ENCODE results near the gene GRAMD1A. TPM values are rescaled to one million over a fixed set of nuclear protein-coding genes. Genes with fewer than 3 reads are reported as not detected.

GRAMD1A gene
- total and polyA plus RNA-seq, 2 donors (not counting 1 experiment from before 2014, with no cell fraction given): 83.8 to 102 TPM

DNA sequence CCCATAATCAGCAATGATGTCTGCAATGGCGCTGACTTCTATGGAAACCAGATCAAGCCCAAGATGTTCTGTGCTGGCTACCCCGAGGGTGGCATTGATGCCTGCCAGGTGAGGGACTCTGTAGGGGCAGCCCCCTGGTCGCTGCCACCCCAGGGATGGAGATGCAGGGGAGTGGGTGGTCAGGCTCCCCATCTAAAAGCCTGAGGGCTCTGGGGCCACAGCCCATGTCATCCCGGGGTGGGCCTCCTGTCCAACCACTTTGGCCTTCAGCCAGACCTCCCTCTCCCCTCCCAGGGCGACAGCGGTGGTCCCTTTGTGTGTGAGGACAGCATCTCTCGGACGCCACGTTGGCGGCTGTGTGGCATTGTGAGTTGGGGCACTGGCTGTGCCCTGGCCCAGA, 65.5 kb downstream of the GRAMD1A start:
- no peak overlapping the region for H3K4me2 ChIP-seq (replicated peaks; ENCODE audit: low read depth, low read length, poor library complexity, severe bottlenecking)
- no peak overlapping the region for H3K27ac ChIP-seq (ENCODE audit: low read length in 2 of 2)
- POLR2A ChIA-PET: interaction anchor here (1.9 kb wide), 1 partner anchor 21 kb away, joined by 7 read pairs; no protein-coding TSS in a partner anchor
- intact Hi-C loops (cut with micrococcal nuclease): loop anchor here (5.0 kb wide), 1 partner anchor 202 kb away; the partner anchor contains the start of gene USF2
- H3K9me3 ChIP-seq (ENCODE audit: control extremely low read depth in 1 of 3, control insufficient read depth in 2 of 3, insufficient read depth in 1 of 3, low read length in 2 of 3): peaks cover 0 to 16% (median 8%) of the 10 kb centered on the region in 3 donors
- TF ChIP-seq EZH2 (IDR thresholded peaks at IDR 0.05; ENCODE audit: borderline replicate concordance, insufficient read depth, low read depth, low read length, poor library complexity, severe bottlenecking): no peak
- Mint-ChIP-seq H3K4me3 (no peak overlapping the region), H3K4me1 (peaks cover 29% of the 10 kb centered on the region), H3K9me3 (ENCODE audit: insufficient read depth) (no peaks in the 10 kb centered on the region), H3K27me3 (no peaks in the 10 kb centered on the region), H3K27ac (no peak overlapping the region)
- no peak overlapping the region for H3K4me3 ChIP-seq (ENCODE audit: control extremely low read depth in 1 of 5, extremely low read depth in 1 of 5, insufficient read depth in 1 of 5, low read depth in 2 of 5, low read length in 4 of 5)
- DNase-seq (no peak), ATAC-seq (ENCODE audit: low read depth) (no peak)
- no peaks in the 10 kb centered on the region for H3K27me3 ChIP-seq (replicated peaks in 1 of 4; ENCODE audit: control extremely low read depth in 1 of 4, control insufficient read depth in 3 of 4, insufficient read depth in 4 of 4, low read length in 3 of 4)
- peaks cover 13 to 29% of the 10 kb centered on the region in 2 donors for H3K4me1 ChIP-seq (ENCODE audit: control insufficient read depth in 2 of 2, insufficient read depth in 2 of 2, low read length in 2 of 2)
- H2AFZ ChIP-seq (ENCODE audit: insufficient read depth, low read depth, low read length, poor library complexity, severe bottlenecking): no peak overlapping the region
- no peaks in the 10 kb centered on the region for H3K36me3 ChIP-seq (replicated peaks in 1 of 2; ENCODE audit: control extremely low read depth in 1 of 2, control insufficient read depth in 1 of 2, extremely low read depth in 1 of 2, insufficient read depth in 2 of 2, low read length in 1 of 2)
- H4K20me1 ChIP-seq (ENCODE audit: control insufficient read depth, insufficient read depth, low read length, poor library complexity, severe bottlenecking): no peaks in the 10 kb centered on the region
- no peak overlapping the region for H3K9ac ChIP-seq (ENCODE audit: low read length)
- H3K79me2 ChIP-seq (ENCODE audit: control insufficient read depth, insufficient read depth, low read length): no peaks in the 10 kb centered on the region
- CTCF ChIA-PET: interaction anchor here (1.4 to 6.0 kb wide), 6 partner anchors 10 to 429 kb away, joined by 5 to 192 read pairs (median 21); partner anchors contain the start of genes FXYD1, FXYD3 and LGI4
- WGBS (ENCODE audit: insufficient coverage): 95% methylated on average over 7 of the region's 10 CpGs

DNA sequence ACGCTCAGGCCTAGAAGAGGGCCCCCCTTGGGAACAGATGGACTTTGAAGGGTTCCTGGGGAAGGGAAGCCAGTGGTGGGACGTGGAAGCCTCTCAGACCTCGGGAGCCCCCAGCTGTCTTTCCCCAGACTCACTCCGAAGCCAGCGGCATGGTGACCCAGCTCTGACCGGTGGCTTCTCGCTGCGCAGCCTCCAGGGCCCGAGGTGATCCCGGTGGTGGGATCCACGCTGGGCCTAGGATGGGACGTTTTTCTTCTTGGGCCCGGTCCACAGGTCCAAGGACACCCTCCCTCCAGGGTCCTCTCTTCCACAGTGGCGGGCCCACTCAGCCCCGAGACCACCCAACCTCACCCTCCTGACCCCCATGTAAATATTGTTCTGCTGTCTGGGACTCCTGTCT, 66.0 kb downstream of the GRAMD1A start:
- DNase-seq: no peak
- H4K20me1 ChIP-seq (ENCODE audit: control insufficient read depth, insufficient read depth, low read length, poor library complexity, severe bottlenecking): no peaks in the 10 kb centered on the region
- H3K9me3 Mint-ChIP-seq (ENCODE audit: insufficient read depth): no peaks in the 10 kb centered on the region
- no peak overlapping the region for H3K4me3 Mint-ChIP-seq
- no peaks in the 10 kb centered on the region for H3K79me2 ChIP-seq (ENCODE audit: control insufficient read depth, insufficient read depth, low read length)
- peaks cover 0 to 18% (median 10%) of the 10 kb centered on the region in 3 donors for H3K9me3 ChIP-seq (ENCODE audit: control extremely low read depth in 1 of 3, control insufficient read depth in 2 of 3, insufficient read depth in 1 of 3, low read length in 2 of 3)
- POLR2A ChIA-PET: interaction anchor here (0.6 to 1.9 kb wide), 4 partner anchors 20 to 253 kb away, joined by 3 to 7 read pairs (median 6); no protein-coding TSS in a partner anchor
- no peak overlapping the region for H3K27ac Mint-ChIP-seq
- no peak overlapping the region for H3K4me2 ChIP-seq (replicated peaks; ENCODE audit: low read depth, low read length, poor library complexity, severe bottlenecking)
- H2AFZ ChIP-seq (ENCODE audit: insufficient read depth, low read depth, low read length, poor library complexity, severe bottlenecking): no peak overlapping the region
- H3K4me1 Mint-ChIP-seq: peaks cover 29% of the 10 kb centered on the region
- no peak overlapping the region for H3K9ac ChIP-seq (ENCODE audit: low read length)
- H3K27me3 ChIP-seq (replicated peaks in 1 of 4; ENCODE audit: control extremely low read depth in 1 of 4, control insufficient read depth in 3 of 4, insufficient read depth in 4 of 4, low read length in 3 of 4): no peaks in the 10 kb centered on the region
- peaks cover 13 to 29% of the 10 kb centered on the region in 2 donors for H3K4me1 ChIP-seq (ENCODE audit: control insufficient read depth in 2 of 2, insufficient read depth in 2 of 2, low read length in 2 of 2)
- CTCF ChIA-PET: interaction anchor here (0.8 to 6.0 kb wide), 30 partner anchors 8 to 432 kb away, joined by 3 to 192 read pairs (median 5); partner anchors contain the start of genes FXYD1, FXYD3, FXYD5 and FXYD7
- ATAC-seq (ENCODE audit: low read depth): no peak
- no peak for TF ChIP-seq EZH2 (IDR thresholded peaks at IDR 0.05; ENCODE audit: borderline replicate concordance, insufficient read depth, low read depth, low read length, poor library complexity, severe bottlenecking)
- TF ChIP-seq, protein P1, sequence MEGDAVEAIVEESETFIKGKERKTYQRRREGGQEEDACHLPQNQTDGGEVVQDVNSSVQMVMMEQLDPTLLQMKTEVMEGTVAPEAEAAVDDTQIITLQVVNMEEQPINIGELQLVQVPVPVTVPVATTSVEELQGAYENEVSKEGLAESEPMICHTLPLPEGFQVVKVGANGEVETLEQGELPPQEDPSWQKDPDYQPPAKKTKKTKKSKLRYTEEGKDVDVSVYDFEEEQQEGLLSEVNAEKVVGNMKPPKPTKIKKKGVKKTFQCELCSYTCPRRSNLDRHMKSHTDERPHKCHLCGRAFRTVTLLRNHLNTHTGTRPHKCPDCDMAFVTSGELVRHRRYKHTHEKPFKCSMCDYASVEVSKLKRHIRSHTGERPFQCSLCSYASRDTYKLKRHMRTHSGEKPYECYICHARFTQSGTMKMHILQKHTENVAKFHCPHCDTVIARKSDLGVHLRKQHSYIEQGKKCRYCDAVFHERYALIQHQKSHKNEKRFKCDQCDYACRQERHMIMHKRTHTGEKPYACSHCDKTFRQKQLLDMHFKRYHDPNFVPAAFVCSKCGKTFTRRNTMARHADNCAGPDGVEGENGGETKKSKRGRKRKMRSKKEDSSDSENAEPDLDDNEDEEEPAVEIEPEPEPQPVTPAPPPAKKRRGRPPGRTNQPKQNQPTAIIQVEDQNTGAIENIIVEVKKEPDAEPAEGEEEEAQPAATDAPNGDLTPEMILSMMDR (IDR thresholded peaks at IDR 0.05): no peak
- H3K27ac ChIP-seq (ENCODE audit: low read length in 2 of 2): no peak overlapping the region
- intact Hi-C loops (cut with micrococcal nuclease): loop anchor here (5.0 kb wide), 1 partner anchor 201 kb away; the partner anchor contains the start of gene USF2
- WGBS (ENCODE audit: insufficient coverage): 94% methylated on average over 14 of the region's 15 CpGs
- no peaks in the 10 kb centered on the region for H3K36me3 ChIP-seq (replicated peaks in 1 of 2; ENCODE audit: control extremely low read depth in 1 of 2, control insufficient read depth in 1 of 2, extremely low read depth in 1 of 2, insufficient read depth in 2 of 2, low read length in 1 of 2)
- H3K4me3 ChIP-seq (ENCODE audit: control extremely low read depth in 1 of 5, extremely low read depth in 1 of 5, insufficient read depth in 1 of 5, low read depth in 2 of 5, low read length in 4 of 5): no peak overlapping the region
- H3K27me3 Mint-ChIP-seq: no peaks in the 10 kb centered on the region
